OCI-LY1 (cell line): Measurements from ENCODE around the gene BTBD7.

ENCODE experiments used
- EZH2 ChIP-seq: fragments of 200-600 bp; sonication (generic), shearing (Covaris generic); IDR thresholded peaks from 2 replicates; pipeline ENCODE4 v1.8.0; 2017; ENCODE audit warnings: borderline replicate concordance, mixed run types, mild to moderate bottlenecking, antibody characterized with exemption, low read length, moderate library complexity, mixed read lengths
- TF ChIP-seq, protein P1 (sequence below): fragments of 200-600 bp; sonication (generic), shearing (Covaris generic); IDR thresholded peaks from 2 replicates; pipeline ENCODE4 v1.5.1; 2017; ENCODE audit warnings: mild to moderate bottlenecking, antibody characterized with exemption, low read length, moderate library complexity, mixed read lengths

DNA sequence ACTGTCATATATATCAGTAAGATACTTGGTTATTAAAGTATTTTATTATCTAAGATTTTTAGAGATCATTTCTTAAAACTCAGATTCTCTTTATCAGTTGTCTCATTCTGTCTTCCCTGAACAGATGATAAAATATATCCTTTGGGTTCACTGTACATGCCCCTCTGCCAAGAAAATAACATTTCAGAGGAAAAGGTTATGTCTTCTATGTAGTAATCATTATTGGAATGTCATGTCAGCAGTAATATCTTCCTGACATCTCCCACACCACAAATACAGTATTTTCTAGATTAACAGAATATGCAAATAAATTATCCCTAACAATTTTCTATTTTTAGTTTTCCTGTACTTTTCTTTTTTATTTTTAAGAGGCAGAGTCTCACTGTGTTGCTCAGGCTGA lies 26.0 kb downstream of the BTBD7 start:
- TF ChIP-seq, protein P1, sequence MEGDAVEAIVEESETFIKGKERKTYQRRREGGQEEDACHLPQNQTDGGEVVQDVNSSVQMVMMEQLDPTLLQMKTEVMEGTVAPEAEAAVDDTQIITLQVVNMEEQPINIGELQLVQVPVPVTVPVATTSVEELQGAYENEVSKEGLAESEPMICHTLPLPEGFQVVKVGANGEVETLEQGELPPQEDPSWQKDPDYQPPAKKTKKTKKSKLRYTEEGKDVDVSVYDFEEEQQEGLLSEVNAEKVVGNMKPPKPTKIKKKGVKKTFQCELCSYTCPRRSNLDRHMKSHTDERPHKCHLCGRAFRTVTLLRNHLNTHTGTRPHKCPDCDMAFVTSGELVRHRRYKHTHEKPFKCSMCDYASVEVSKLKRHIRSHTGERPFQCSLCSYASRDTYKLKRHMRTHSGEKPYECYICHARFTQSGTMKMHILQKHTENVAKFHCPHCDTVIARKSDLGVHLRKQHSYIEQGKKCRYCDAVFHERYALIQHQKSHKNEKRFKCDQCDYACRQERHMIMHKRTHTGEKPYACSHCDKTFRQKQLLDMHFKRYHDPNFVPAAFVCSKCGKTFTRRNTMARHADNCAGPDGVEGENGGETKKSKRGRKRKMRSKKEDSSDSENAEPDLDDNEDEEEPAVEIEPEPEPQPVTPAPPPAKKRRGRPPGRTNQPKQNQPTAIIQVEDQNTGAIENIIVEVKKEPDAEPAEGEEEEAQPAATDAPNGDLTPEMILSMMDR = no peak
- TF ChIP-seq EZH2 = no peak
